GM21390 (cell line): ENCODE measurements around the gene ZNF524.
"Not testable (repeated sequence)": the region's sequence is repeated elsewhere in the genome, so short reads cannot be mapped to it uniquely, and the experiment has no call there.

Experiments used
- ATAC-seq: cut with Tn5 transposase; IDR thresholded peaks from one replicate; pipeline ENCODE4 v1.9.1; 2021; ENCODE audit not compliant: unreplicated experiment

Gene ZNF524

GRCh38 chr19:55599842-55600661 lies at the start of gene ZNF524:
TSS of gene ZNF524 (plus strand) at chr19:55600288. CDS start at chr19:55602113, 1,825 bp downstream.
- peak; percentile 32 for ATAC-seq

GRCh38 chr19:55550321-55550650 lies 49.8 kb upstream of the ZNF524 start:
- no peak for ATAC-seq

- no peak for ATAC-seq
Observed at GRCh38 chr19:55552206-55552605, 47.9 kb upstream of the ZNF524 start.

- ATAC-seq: no peak
Observed at GRCh38 chr19:55552620-55553019, 47.5 kb upstream of the ZNF524 start.

GRCh38 chr19:55553217-55554182 lies 46.6 kb upstream of the ZNF524 start:
- ATAC-seq: no peak

- no peak for ATAC-seq
Observed at GRCh38 chr19:55554302-55554701, 45.8 kb upstream of the ZNF524 start.

GRCh38 chr19:55554741-55555152 lies 45.3 kb upstream of the ZNF524 start:
- no peak for ATAC-seq

GRCh38 chr19:55559684-55560083 lies 40.4 kb upstream of the ZNF524 start:
- no peak for ATAC-seq

- no peak for ATAC-seq
Observed at GRCh38 chr19:55563261-55563690, 36.8 kb upstream of the ZNF524 start.

- no peak for ATAC-seq
Observed at GRCh38 chr19:55566823-55567222, 33.3 kb upstream of the ZNF524 start.

GRCh38 chr19:55567708-55568328 lies 32.3 kb upstream of the ZNF524 start:
- ATAC-seq: no peak

GRCh38 chr19:55569477-55569876 lies 30.6 kb upstream of the ZNF524 start:
- not testable (repeated sequence) for ATAC-seq

GRCh38 chr19:55573929-55574328 lies 26.2 kb upstream of the ZNF524 start:
- ATAC-seq: not testable (repeated sequence)

- ATAC-seq: no peak
Observed at GRCh38 chr19:55576746-55577145, 23.3 kb upstream of the ZNF524 start.

GRCh38 chr19:55578031-55578760 lies 21.9 kb upstream of the ZNF524 start:
- ATAC-seq: no peak

GRCh38 chr19:55578761-55579747 lies 21.0 kb upstream of the ZNF524 start:
- no peak for ATAC-seq

GRCh38 chr19:55579766-55580621 lies 20.1 kb upstream of the ZNF524 start:
- ATAC-seq: no peak

GRCh38 chr19:55580628-55581144 lies 19.4 kb upstream of the ZNF524 start, which contains the start of gene ZNF579:
TSS of gene ZNF579 (minus strand) at chr19:55580848. CDS start at chr19:55579639, 1,209 bp downstream.
- ATAC-seq: no peak
